ENCODE measurements around the gene PLAU. TPM values are rescaled to one million over a fixed set of nuclear protein-coding genes. Genes with fewer than 3 reads are reported as not detected.
"Not testable (repeated sequence)": the region's sequence is repeated elsewhere in the genome, so short reads cannot be mapped to it uniquely, and the experiment has no call there.

PLAU gene
- total and polyA plus RNA-seq, 9 of the 15 experiments (the other 6 are each of a cell fraction or from before 2014, with no cell fraction given): 2.1 to 16.9 (median 3.3) TPM

DNA sequence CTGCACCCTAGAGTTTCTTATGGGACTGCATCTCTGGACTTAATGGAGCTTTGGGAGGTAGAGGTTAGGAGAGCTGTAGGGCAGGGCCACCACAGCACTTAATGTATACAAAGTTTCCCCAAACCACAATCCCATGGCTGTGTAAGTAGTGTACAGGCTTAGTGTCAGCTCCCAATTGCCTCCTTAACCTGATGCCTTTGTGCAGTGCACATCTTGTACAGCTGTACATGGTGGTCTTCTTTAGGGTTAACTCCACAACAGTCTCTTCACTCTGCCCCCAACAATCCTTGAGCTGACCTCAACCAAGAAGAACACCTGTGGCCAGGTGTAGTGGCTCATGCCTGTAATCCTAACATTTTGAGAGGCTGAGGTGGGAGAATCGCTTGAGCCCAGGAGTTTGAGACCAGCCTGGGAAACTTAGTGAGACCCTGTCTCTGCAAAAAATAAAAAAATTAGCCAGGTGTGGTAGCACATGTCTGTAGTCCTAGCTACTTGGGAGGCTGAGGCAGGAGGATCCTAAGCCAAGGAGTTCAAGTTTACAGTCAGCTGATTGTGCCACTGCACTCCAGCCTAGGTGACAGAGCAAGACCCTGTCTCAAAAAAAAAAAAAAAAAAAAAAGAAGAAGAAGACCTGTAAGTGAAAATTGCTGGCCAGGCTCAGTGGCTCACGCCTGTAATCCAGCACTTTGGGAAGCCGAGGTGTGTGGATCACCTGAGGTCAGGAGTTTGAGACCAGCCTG, 6.8 kb downstream of the PLAU start:
- POLR2A ChIA-PET: interaction anchor here (0.6 to 1.7 kb wide), 4 partner anchors 10 to 152 kb away, joined by 3 to 4 read pairs (median 3); no protein-coding TSS in a partner anchor
- peaks cover 15% of the 10 kb centered on the region; the same call in 1 of the 3 replicates for H3K36me3 ChIP-seq (ENCODE audit: control insufficient read depth, insufficient read depth, low read length)
- peaks cover 8 to 10% of the 10 kb centered on the region in 2 experiments; a peak in 4 of 5 replicates for H3K4me1 ChIP-seq (replicated peaks in 1 of 2; ENCODE audit: control insufficient read depth in 2 of 2, insufficient read depth in 2 of 2, low read length in 2 of 2)
- WGBS (ENCODE audit: insufficient coverage, low coverage, missing lambda C conversion rate): 64% methylated on average over 2 of the region's 3 CpGs
- TF ChIP-seq YY1 (IDR thresholded peaks at IDR 0.05; ENCODE audit: borderline replicate concordance in 1 of 3, control insufficient read depth in 1 of 3, extremely low read depth in 1 of 3, insufficient read depth in 3 of 3, insufficient read length in 1 of 3, insufficient replicate concordance in 2 of 3, low read depth in 1 of 3, low read length in 2 of 3): no peak
- TF ChIP-seq GMEB1 (CRISPR knock-in tag; IDR thresholded peaks at IDR 0.05): no peak
- peak; percentile 34 for TF ChIP-seq RBM25 (IDR thresholded peaks at IDR 0.05; ENCODE audit: low read depth, low read length, severe bottlenecking)
- TF ChIP-seq SUPT5H (IDR thresholded peaks at IDR 0.05): no peak
- TF ChIP-seq ATF1 (CRISPR knock-in tag; IDR thresholded peaks at IDR 0.05): no peak
- no peak for TF ChIP-seq ATF1 (tag; IDR thresholded peaks at IDR 0.05)
- no peak for TF ChIP-seq ATF6 (CRISPR knock-in tag; IDR thresholded peaks at IDR 0.05)
- TF ChIP-seq HMGN3 (IDR thresholded peaks at IDR 0.05; ENCODE audit: borderline replicate concordance, extremely low read depth, insufficient read length, low read depth, low read length): no peak
- no peaks in the 10 kb centered on the region for H3K79me2 ChIP-seq (ENCODE audit: control insufficient read depth, insufficient read depth, low read length)
- no peak overlapping the region for H3K27ac ChIP-seq (ENCODE audit: extremely low read depth, low read depth, low read length)
- in situ Hi-C loops (cut with MboI) (no loop called here), intact Hi-C loops (cut with micrococcal nuclease) (no loop called here)
- H3K4me3 ChIP-seq: no peak overlapping the region
- CTCF ChIA-PET (ENCODE audit: low intra/inter-chr PET ratio): no interaction called here
- H3K9ac ChIP-seq (ENCODE audit: insufficient read depth in 1 of 2, low read depth in 2 of 2, low read length in 2 of 2): no peak overlapping the region
- H3K9me1 ChIP-seq (ENCODE audit: control insufficient read depth, insufficient read depth, low read length): no peaks in the 10 kb centered on the region
- no peaks in the 10 kb centered on the region for H3K27me3 ChIP-seq (ENCODE audit: control insufficient read depth in 2 of 2, insufficient read depth in 2 of 2, low read length in 2 of 2)
- peak; percentile 16; the same call in 2 of the 3 replicates for ATAC-seq
- DNase-seq (ENCODE audit: extremely low read depth in 1 of 4, low spot score in 3 of 4): no peak
- no peak overlapping the region for H3K4me2 ChIP-seq (ENCODE audit: insufficient read depth, low read length)
- H2AFZ ChIP-seq (ENCODE audit: low read depth, low read length): peak overlapping the region; percentile 34; the same call in 1 of the 2 replicates
- no peaks in the 10 kb centered on the region; the same call in 1 of the 2 replicates for H3K9me3 ChIP-seq (replicated peaks; ENCODE audit: control insufficient read depth, insufficient read depth, low read depth, low read length)
- H4K20me1 ChIP-seq (replicated peaks; ENCODE audit: control insufficient read depth, insufficient read depth, low read length): no peaks in the 10 kb centered on the region
- BruUV-seq (replicated peaks): no TSS peak
- no peak for FAIRE-seq

- 87% methylated on average over 8 of the region's 8 CpGs for WGBS (ENCODE audit: insufficient coverage, low coverage, missing lambda C conversion rate)
- CTCF ChIA-PET (ENCODE audit: low intra/inter-chr PET ratio): not testable (repeated sequence)
These were observed 8.5 kb downstream of the PLAU start for GRCh38 chr10:73919481-73919880.

More at GRCh38 chr10:73919481-73919880, 8.5 kb downstream of the PLAU start:
- intact Hi-C loops (cut with micrococcal nuclease); H3K4me3 ChIP-seq; H3K4me2 ChIP-seq (ENCODE audit: insufficient read depth, low read length); H3K9ac ChIP-seq (ENCODE audit: insufficient read depth in 1 of 2, low read depth in 2 of 2, low read length in 2 of 2); H4K20me1 ChIP-seq (replicated peaks; ENCODE audit: control insufficient read depth, insufficient read depth, low read length); FAIRE-seq; in situ Hi-C loops (cut with MboI); DNase-seq (ENCODE audit: extremely low read depth in 1 of 4, low spot score in 3 of 4); H3K27me3 ChIP-seq (ENCODE audit: control insufficient read depth in 2 of 2, insufficient read depth in 2 of 2, low read length in 2 of 2); ATAC-seq; H3K9me3 ChIP-seq (replicated peaks; ENCODE audit: control insufficient read depth, insufficient read depth, low read depth, low read length); BruUV-seq (replicated peaks); H3K79me2 ChIP-seq (ENCODE audit: control insufficient read depth, insufficient read depth, low read length); H3K9me1 ChIP-seq (ENCODE audit: control insufficient read depth, insufficient read depth, low read length): not testable (repeated sequence)
- Histone ChIP-seq H2AFZ (ENCODE audit: low read depth, low read length) (peak overlapping the region; percentile 88), H3K4me1 (replicated peaks in 1 of 2; ENCODE audit: control insufficient read depth in 2 of 2, insufficient read depth in 2 of 2, low read length in 2 of 2) (peaks cover 13% of the 10 kb centered on the region in 2 experiments), H3K36me3 (ENCODE audit: control insufficient read depth, insufficient read depth, low read length) (peaks cover 15% of the 10 kb centered on the region; the same call in 1 of the 3 replicates), H3K27ac (ENCODE audit: extremely low read depth, low read depth, low read length) (peak overlapping the region; percentile 48; the same call in 1 of the 3 replicates)
- POLR2A ChIA-PET: interaction anchor here (0.6 to 1.3 kb wide), 3 partner anchors 8 to 80 kb away, joined by 3 read pairs; partner anchors contain the start of gene PLAU

Data from K562 (cell line).